RWPE1 (cell line): ENCODE measurements around the gene RALY.

Experiments
- CTCF ChIA-PET: fragments of 350-600 bp; sonication (Branson Sonifier 250); formaldehyde crosslinking; extraction: SDS; loops from one replicate; lab custom pipeline; 2021; lab: Yijun Ruan, JAX
- POLR2A ChIA-PET: fragments of 400-600 bp; formaldehyde crosslinking; extraction: SDS; loops from one replicate; lab custom pipeline; 2020; ENCODE audit warnings: antibody characterized with exemption; ENCODE audit not compliant: low non-redundant PET; lab: Yijun Ruan, JAX
- DNase-seq: peaks from one replicate; pipeline ENCODE4 v3.0.0; 2012; ENCODE audit warnings: low spot score
- H3K27ac ChIP-seq: fragments of 450-650 bp; 2 replicates; pipeline ENCODE4 v1.5.1; 2017
- CTCF ChIP-seq: fragments of 450-650 bp; conservative IDR thresholded peaks from 2 replicates; pipeline ENCODE4 v1.5.1; 2017; ENCODE audit warnings: low read depth, mild to moderate bottlenecking

The RALY gene

GRCh38 chr20:34100576-34100975, 106.9 kb downstream of the RALY start:
- ChIA-PET POLR2A (interaction anchor here (1.3 kb wide), 1 partner anchor 11 kb away, joined by 4 read pairs; no protein-coding TSS in a partner anchor), CTCF (interaction anchor here (0.7 to 1.9 kb wide), 3 partner anchors 12 to 19 kb away, joined by 3 to 5 read pairs (median 3); partner anchors contain the start of gene EIF2S2)
- DNase-seq = no peak
- no peak overlapping the region for H3K27ac ChIP-seq
- no peak for TF ChIP-seq CTCF

GRCh38 chr20:34102342-34102741, 108.6 kb downstream of the RALY start:
- ChIA-PET CTCF (interaction anchor here (0.5 kb wide), 1 partner anchor 182 kb away, joined by 3 read pairs; no protein-coding TSS in a partner anchor), POLR2A (no interaction called here)
- DNase-seq = no peak
- no peak overlapping the region for H3K27ac ChIP-seq
- TF ChIP-seq CTCF = no peak

GRCh38 chr20:34104059-34104458, 110.3 kb downstream of the RALY start:
- no peak for DNase-seq
- ChIA-PET CTCF (interaction anchor here (0.6 to 1.6 kb wide), 3 partner anchors 21 to 515 kb away, joined by 3 to 6 read pairs (median 3); no protein-coding TSS in a partner anchor), POLR2A (no interaction called here)
- no peak for TF ChIP-seq CTCF
- H3K27ac ChIP-seq = no peak overlapping the region

- TF ChIP-seq CTCF = no peak
- no peak for DNase-seq
- POLR2A ChIA-PET = interaction anchor here (0.6 kb wide), 2 partner anchors 28 to 885 kb away, joined by 4 to 9 read pairs; no protein-coding TSS in a partner anchor
- H3K27ac ChIP-seq = no peak overlapping the region
- CTCF ChIA-PET = interaction anchor here (0.6 to 0.7 kb wide), 4 partner anchors 16 to 699 kb away, joined by 3 to 7 read pairs (median 4); no protein-coding TSS in a partner anchor
These were observed 112.4 kb downstream of the RALY start for GRCh38 chr20:34105978-34106675.

- H3K27ac ChIP-seq = no peak overlapping the region
- ChIA-PET CTCF (interaction anchor here (0.6 to 2.0 kb wide), 5 partner anchors 14 to 1518 kb away, joined by 3 to 8 read pairs (median 3); no protein-coding TSS in a partner anchor), POLR2A (interaction anchor here (0.6 kb wide), 1 partner anchor 617 kb away, joined by 3 read pairs; no protein-coding TSS in a partner anchor)
- TF ChIP-seq CTCF = no peak
- no peak for DNase-seq
These were observed 115.0 kb downstream of the RALY start for GRCh38 chr20:34108616-34109174.

- TF ChIP-seq CTCF = no peak
- ChIA-PET POLR2A (interaction anchor here (0.7 kb wide), 1 partner anchor 38 kb away, joined by 3 read pairs; no protein-coding TSS in a partner anchor), CTCF (interaction anchor here (0.6 to 0.7 kb wide), 2 partner anchors 13 to 124 kb away, joined by 3 read pairs; no protein-coding TSS in a partner anchor)
- H3K27ac ChIP-seq = no peak overlapping the region
- DNase-seq = no peak
These were observed 115.7 kb downstream of the RALY start for GRCh38 chr20:34109442-34109841.
